Esophagus muscularis mucosa (tissue), 4 donors: ENCODE results near the gene CAMK2N2. TPM values are rescaled to one million over a fixed set of nuclear protein-coding genes. Genes with fewer than 3 reads are reported as not detected.
A peak's percentile ranks its signal among the peaks of the same experiment; 100 is the strongest.

Source experiments
- DNase-seq: peaks from one replicate; pipeline ENCODE4 v3.0.0-alpha.2; 2017; ENCODE audit errors: extremely low spot score
- H3K27ac ChIP-seq, 4 donors: fragments of 200-600 bp; sonication (generic); replicated peaks in 1 of 4; 1 replicate in 3 of 4; 2 replicates in 1 of 4; pipeline ENCODE4 v1.5.1; 2016 to 2019; ENCODE audit warnings: mild to moderate bottlenecking in 1 of 4
- H3K27me3 ChIP-seq, 4 donors: fragments of 200-600 bp; sonication (generic); one replicate each; pipeline versions ENCODE4 v1.5.1 to v1.6.0; 2016 to 2019
- H3K36me3 ChIP-seq, 4 donors: fragments of 200-600 bp; sonication (generic); one replicate each; pipeline ENCODE4 v1.5.1; 2016 to 2019
- H3K4me1 ChIP-seq, 4 donors: fragments of 200-600 bp; sonication (generic); one replicate each; pipeline ENCODE4 v1.5.1; 2016 to 2019
- H3K4me3 ChIP-seq, 4 donors: fragments of 200-600 bp; sonication (generic); 1 replicate in 2 of 4; 2 replicates in 2 of 4; pipeline ENCODE4 v1.5.1; 2016 to 2019; ENCODE audit warnings: mild to moderate bottlenecking in 4 of 4, moderate library complexity in 1 of 4
- H3K9me3 ChIP-seq, 4 donors: fragments of 200-600 bp; sonication (generic); 1 replicate in 3 of 4; 2 replicates in 1 of 4; pipeline ENCODE4 v1.5.1; 2016 to 2019
- EP300 ChIP-seq: sonication (generic); formaldehyde crosslinking; IDR thresholded peaks from one replicate; pipeline ENCODE4 v1.6.1; 2017; ENCODE audit warnings: antibody characterized with exemption
- POLR2A ChIP-seq: fragments of 450-650 bp; IDR thresholded peaks from one replicate; pipeline ENCODE4 v1.6.1; 2017; ENCODE audit warnings: antibody characterized with exemption, moderate library complexity, mild to moderate bottlenecking, low read depth
- POLR2AphosphoS5 ChIP-seq, 2 donors: sonication (generic); formaldehyde crosslinking; IDR thresholded peaks; one replicate each; pipeline ENCODE4 v1.6.1; 2017; ENCODE audit warnings: antibody characterized with exemption in 2 of 2
- WGBS: methylation state at CpG from one replicate; pipeline ENCODE4 v1.1.5; 2018; 5-methylcytosine and 5-hydroxymethylcytosine counted together
- intact Hi-C: fragments of 100-400 bp; cut with DNase I; formaldehyde crosslinking; loops from one replicate; pipeline ENCODE4 v1.15.1; 2023
- total RNA-seq, 4 donors: library from RNA; depleted of rRNA; stranded (reverse); fragments of >200 nt; gene quantifications; one replicate each; pipeline versions ENCODE4 v1.1.0 to v1.2.1, GENCODE V29; 2016
- TF ChIP-seq, protein P1 (sequence below), 3 experiments: fragments of 200-600 bp in 2 of 3; fragments of 450-650 bp in 1 of 3; sonication (generic) in 2 of 3; IDR thresholded peaks; one replicate each; pipeline ENCODE4 v1.5.1; 2017 to 2019; ENCODE audit warnings: antibody characterized with exemption in 3 of 3, mild to moderate bottlenecking in 2 of 3, moderate library complexity in 1 of 3

The CAMK2N2 gene
- not detected for total RNA-seq

DNA sequence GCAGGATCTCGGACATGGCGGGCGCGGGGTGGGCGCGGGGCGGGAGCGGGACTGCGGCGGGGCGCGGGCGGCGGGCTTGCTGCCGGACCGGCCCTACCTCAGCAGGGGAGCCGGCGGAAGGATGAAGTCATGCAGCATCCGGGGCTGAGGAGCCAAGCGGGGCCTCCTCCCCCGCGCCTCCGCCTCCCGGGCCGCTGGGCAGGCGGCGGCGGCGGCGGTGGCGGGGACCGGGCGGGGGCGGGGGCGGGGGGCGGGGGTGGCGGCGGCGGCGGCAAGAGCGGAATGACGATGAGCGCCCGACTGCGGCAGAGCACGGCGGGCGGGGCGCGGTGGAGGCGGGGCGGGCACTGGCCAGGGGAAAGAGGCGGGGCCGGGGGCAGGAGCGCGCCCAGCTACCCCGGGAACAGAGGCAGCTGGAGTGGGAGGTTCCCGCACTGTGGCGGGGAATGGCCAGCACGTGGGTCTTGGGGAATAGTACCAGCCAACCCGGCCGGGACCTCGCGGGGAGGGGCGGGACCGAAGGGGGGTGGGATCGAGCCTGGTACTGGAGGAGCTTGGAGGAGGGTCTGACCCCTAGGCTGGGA is at the start of gene CAMK2N2:
Gene CAMK2N2, minus strand, starts transcription at position 284 of the 584 bp plus-strand sequence. Its CDS starts 268 bp downstream, at position 16.
- H3K4me1 ChIP-seq: peaks cover 27 to 38% (median 35%) of the 10 kb centered on the region in 4 donors
- intact Hi-C loops: no loop called here
- TF ChIP-seq POLR2A (no peak), EP300 (no peak), POLR2AphosphoS5 (IDR thresholded peaks at IDR 0.05) (no peak)
- TF ChIP-seq, protein P1, sequence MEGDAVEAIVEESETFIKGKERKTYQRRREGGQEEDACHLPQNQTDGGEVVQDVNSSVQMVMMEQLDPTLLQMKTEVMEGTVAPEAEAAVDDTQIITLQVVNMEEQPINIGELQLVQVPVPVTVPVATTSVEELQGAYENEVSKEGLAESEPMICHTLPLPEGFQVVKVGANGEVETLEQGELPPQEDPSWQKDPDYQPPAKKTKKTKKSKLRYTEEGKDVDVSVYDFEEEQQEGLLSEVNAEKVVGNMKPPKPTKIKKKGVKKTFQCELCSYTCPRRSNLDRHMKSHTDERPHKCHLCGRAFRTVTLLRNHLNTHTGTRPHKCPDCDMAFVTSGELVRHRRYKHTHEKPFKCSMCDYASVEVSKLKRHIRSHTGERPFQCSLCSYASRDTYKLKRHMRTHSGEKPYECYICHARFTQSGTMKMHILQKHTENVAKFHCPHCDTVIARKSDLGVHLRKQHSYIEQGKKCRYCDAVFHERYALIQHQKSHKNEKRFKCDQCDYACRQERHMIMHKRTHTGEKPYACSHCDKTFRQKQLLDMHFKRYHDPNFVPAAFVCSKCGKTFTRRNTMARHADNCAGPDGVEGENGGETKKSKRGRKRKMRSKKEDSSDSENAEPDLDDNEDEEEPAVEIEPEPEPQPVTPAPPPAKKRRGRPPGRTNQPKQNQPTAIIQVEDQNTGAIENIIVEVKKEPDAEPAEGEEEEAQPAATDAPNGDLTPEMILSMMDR (IDR thresholded peaks at IDR 0.05): no peak
- H3K9me3 ChIP-seq: no peaks in the 10 kb centered on the region
- 0% methylated on average over 8 of the region's 67 CpGs for WGBS
- peak within 1 kb of the TSS; percentile 49 to 63 (median 50) for H3K4me3 ChIP-seq
- DNase-seq: no peak
- H3K27me3 ChIP-seq: peaks cover 11 to 91% (median 47%) of the 10 kb centered on the region in 4 donors
- H3K36me3 ChIP-seq: peaks cover 0 to 8% (median 0%) of the 10 kb centered on the region in 4 donors
- no peak within 1 kb of the TSS for H3K27ac ChIP-seq

DNA sequence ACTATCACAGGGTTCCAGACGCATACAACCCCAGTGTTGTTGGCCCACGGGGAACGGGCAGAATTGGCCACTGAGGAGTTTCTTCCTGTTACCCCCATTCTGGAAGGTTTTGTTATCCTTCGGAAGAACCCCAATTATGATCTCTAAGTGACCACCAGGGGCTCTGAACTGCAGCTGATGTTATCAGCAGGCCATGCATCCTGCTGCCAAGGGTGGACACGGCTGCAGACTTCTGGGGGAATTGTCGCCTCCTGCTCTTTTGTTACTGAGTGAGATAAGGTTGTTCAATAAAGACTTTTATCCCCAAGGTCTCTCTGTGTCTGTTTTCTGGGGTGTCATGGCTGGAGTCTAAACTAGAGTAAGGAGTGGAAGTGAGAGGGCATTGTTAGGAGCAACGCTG is 47.4 kb upstream of the CAMK2N2 start:
- Histone ChIP-seq H3K9me3 (no peaks in the 10 kb centered on the region), H3K27ac (no peak overlapping the region), H3K36me3 (peaks cover 46 to 61% (median 59%) of the 10 kb centered on the region in 4 donors), H3K27me3 (no peaks in the 10 kb centered on the region), H3K4me1 (peaks cover 0 to 2% (median under 1%) of the 10 kb centered on the region in 4 donors), H3K4me3 (no peak overlapping the region)
- 72% methylated on average over 7 of the region's 7 CpGs for WGBS
- DNase-seq: no peak
- TF ChIP-seq POLR2AphosphoS5 (IDR thresholded peaks at IDR 0.05): no peak
- TF ChIP-seq POLR2A: no peak
- TF ChIP-seq, protein P1 (IDR thresholded peaks at IDR 0.05): no peak
- no peak for TF ChIP-seq EP300
- intact Hi-C loops: no loop called here

DNA sequence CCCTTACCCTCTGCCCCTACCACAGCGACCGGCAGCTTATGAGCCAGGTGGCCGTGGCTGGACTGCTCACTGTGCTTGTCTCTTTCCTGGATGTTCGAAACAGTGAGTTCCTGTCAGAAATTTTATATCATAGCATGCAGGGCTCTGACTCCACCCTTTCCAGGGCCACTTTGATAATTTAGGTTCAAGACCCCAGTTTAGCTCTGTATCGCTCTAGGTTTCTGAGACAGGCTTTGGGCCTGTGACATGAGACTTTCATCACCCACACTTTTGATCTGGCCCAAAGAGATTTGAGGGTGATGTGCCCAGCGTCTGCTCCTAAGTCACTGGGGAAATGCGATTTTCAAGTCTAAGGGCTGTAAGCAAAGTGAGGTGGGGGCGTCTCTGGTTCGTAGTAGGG is 46.6 kb upstream of the CAMK2N2 start:
- TF ChIP-seq POLR2A: no peak
- TF ChIP-seq, protein P1 (IDR thresholded peaks at IDR 0.05): no peak
- TF ChIP-seq POLR2AphosphoS5 (IDR thresholded peaks at IDR 0.05): no peak
- no peak for TF ChIP-seq EP300
- 92% methylated on average over 9 of the region's 9 CpGs for WGBS
- DNase-seq: no peak
- intact Hi-C loops: no loop called here
- Histone ChIP-seq H3K27me3 (no peaks in the 10 kb centered on the region), H3K4me3 (no peak overlapping the region), H3K36me3 (peaks cover 54 to 69% (median 67%) of the 10 kb centered on the region in 4 donors), H3K27ac (no peak overlapping the region), H3K9me3 (no peaks in the 10 kb centered on the region), H3K4me1 (no peaks in the 10 kb centered on the region)

DNA sequence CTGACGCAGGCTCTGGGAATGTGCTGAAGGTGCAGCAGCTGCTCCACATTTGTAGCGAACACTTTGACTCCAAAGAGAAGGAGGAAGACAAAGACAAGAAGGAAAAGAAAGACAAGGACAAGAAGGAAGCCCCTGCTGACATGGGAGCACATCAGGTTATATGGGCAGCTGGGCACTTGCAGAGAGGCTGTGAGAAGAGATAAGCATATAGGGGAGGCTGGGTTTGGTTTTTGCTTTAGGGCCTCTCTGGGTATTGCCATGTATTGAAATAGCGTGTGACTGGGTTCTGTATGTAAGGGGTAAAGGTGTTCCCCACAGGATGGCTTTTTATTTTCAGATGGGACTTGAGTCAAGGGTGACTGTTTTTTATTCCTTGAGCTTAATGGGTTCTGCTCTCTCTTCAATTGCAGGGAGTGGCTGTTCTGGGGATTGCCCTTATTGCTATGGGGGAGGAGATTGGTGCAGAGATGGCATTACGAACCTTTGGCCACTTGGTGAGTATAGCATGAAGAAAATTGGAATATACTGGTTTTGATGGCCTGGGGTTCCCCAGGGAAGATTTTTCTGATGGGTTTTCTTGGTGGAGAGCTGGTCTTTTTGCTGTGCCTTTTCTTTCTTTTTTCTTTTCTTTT is 45.1 kb upstream of the CAMK2N2 start:
- 82% methylated on average over 4 of the region's 4 CpGs for WGBS
- no peak overlapping the region for H3K27ac ChIP-seq
- no peak overlapping the region for H3K4me3 ChIP-seq
- peaks cover 0 to 10% (median 0%) of the 10 kb centered on the region in 4 donors for H3K4me1 ChIP-seq
- intact Hi-C loops: no loop called here
- no peaks in the 10 kb centered on the region for H3K9me3 ChIP-seq
- H3K36me3 ChIP-seq: peaks cover 69 to 84% (median 82%) of the 10 kb centered on the region in 4 donors
- no peak for DNase-seq
- H3K27me3 ChIP-seq: no peaks in the 10 kb centered on the region
- TF ChIP-seq, protein P1 (IDR thresholded peaks at IDR 0.05): no peak
- TF ChIP-seq POLR2A (no peak), POLR2AphosphoS5 (IDR thresholded peaks at IDR 0.05) (no peak)
